DOHH2 (cell line): ENCODE measurements around the gene NAGS.

Source experiments
- H3F3A ChIP-seq: fragments of 200-600 bp; sonication (generic), shearing (Covaris generic); 2 replicates; pipeline ENCODE4 v1.6.0; 2016; ENCODE audit warnings: antibody characterized with exemption, mild to moderate bottlenecking; ENCODE audit not compliant: control insufficient read depth, insufficient read depth
- H3K27ac ChIP-seq: fragments of 200-600 bp; sonication (generic); 2 replicates; pipeline ENCODE4 v1.5.1; 2014; ENCODE audit warnings: low read depth, mild to moderate bottlenecking, low read length, moderate library complexity
- H3K27me3 ChIP-seq: fragments of 200-600 bp; sonication (generic); 2 replicates; pipeline ENCODE4 v1.6.1; 2014; ENCODE audit warnings: mild to moderate bottlenecking, low read length, mixed read lengths; ENCODE audit not compliant: control insufficient read depth
- H3K36me3 ChIP-seq: fragments of 200-600 bp; sonication (generic); 2 replicates; pipeline ENCODE4 v1.6.1; 2014; ENCODE audit warnings: mild to moderate bottlenecking, low read length, moderate library complexity, mixed read lengths; ENCODE audit not compliant: control insufficient read depth
- H3K4me1 ChIP-seq: fragments of 200-600 bp; sonication (generic); 2 replicates; pipeline ENCODE4 v1.6.1; 2014; ENCODE audit warnings: mild to moderate bottlenecking, low read length, mixed read lengths; ENCODE audit not compliant: control insufficient read depth
- H3K4me2 ChIP-seq: fragments of 200-600 bp; sonication (generic); 2 replicates; pipeline ENCODE4 v1.6.0; 2014; ENCODE audit warnings: mild to moderate bottlenecking, low read length, moderate library complexity
- H3K4me3 ChIP-seq: fragments of 200-600 bp; sonication (generic); 2 replicates; pipeline ENCODE4 v1.5.1; 2014; ENCODE audit warnings: mild to moderate bottlenecking, low read length, mixed read lengths
- H3K79me2 ChIP-seq: fragments of 200-600 bp; sonication (generic); 2 replicates; pipeline ENCODE4 v1.6.1; 2014; ENCODE audit warnings: mild to moderate bottlenecking, low read length, mixed read lengths; ENCODE audit not compliant: control insufficient read depth
- H3K9me2 ChIP-seq: fragments of 200-600 bp; sonication (generic); replicated peaks from 2 replicates; pipeline ENCODE4 v1.6.1; 2014; ENCODE audit warnings: mild to moderate bottlenecking, low read length, mixed read lengths; ENCODE audit not compliant: control insufficient read depth
- H3K9me3 ChIP-seq: fragments of 200-600 bp; sonication (generic); 2 replicates; pipeline ENCODE4 v1.6.1; 2014; ENCODE audit warnings: antibody characterized with exemption, low read length, mixed read lengths; ENCODE audit not compliant: control insufficient read depth, insufficient read depth
- H4K20me1 ChIP-seq: fragments of 200-600 bp; sonication (generic); 2 replicates; pipeline ENCODE4 v1.6.0; 2014; ENCODE audit warnings: low read depth, mild to moderate bottlenecking, antibody characterized with exemption, low read length, moderate library complexity; ENCODE audit not compliant: control insufficient read depth, insufficient read depth
- EZH2phosphoT487 ChIP-seq: fragments of 200-600 bp; sonication (generic); IDR thresholded peaks from 2 replicates; pipeline ENCODE4 v1.6.1; 2017; ENCODE audit warnings: borderline replicate concordance, mild to moderate bottlenecking, antibody characterized with exemption, low read length, moderate library complexity, mixed read lengths
- TF ChIP-seq, protein P1 (sequence below): fragments of 200-600 bp; sonication (generic); IDR thresholded peaks from one replicate; pipeline ENCODE4 v1.5.1; 2014; ENCODE audit warnings: antibody characterized with exemption, mild to moderate bottlenecking, low read depth, low read length; ENCODE audit not compliant: poor library complexity, severe bottlenecking

The NAGS gene

DNA sequence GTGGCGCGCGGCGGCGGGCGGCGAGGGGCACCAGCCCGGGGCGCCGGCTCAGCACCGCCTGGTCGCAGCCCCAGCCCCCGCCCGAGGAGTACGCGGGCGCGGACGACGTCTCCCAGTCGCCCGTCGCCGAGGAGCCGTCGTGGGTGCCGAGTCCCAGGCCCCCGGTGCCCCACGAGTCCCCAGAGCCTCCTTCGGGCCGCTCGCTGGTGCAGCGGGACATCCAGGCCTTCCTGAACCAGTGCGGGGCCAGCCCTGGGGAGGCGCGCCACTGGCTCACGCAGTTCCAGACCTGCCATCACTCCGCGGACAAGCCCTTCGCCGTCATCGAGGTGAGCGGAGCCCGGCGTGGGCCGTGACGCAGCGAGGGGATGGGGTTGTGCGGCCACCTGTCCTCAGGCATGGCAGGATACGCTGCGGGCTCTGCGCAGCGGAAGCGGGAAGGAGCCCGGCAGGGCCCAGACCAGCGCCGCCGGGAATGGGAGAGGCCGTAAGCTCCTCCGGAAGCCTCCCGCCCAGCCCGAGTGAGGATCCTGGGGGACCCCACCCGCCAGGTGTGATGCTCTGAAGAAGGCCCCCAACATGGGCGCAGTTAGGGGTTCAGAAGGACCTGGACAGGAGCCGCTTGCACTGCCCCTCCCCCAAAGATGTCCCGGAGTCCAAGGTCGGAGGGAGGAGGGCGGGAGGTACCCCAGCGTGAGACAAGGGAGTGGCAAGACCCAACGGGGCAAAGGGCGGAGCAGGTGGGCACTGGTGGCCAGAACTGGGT, 522 bp downstream of the NAGS start:
- H3K36me3 ChIP-seq = no peaks in the 10 kb centered on the region
- TF ChIP-seq, protein P1, sequence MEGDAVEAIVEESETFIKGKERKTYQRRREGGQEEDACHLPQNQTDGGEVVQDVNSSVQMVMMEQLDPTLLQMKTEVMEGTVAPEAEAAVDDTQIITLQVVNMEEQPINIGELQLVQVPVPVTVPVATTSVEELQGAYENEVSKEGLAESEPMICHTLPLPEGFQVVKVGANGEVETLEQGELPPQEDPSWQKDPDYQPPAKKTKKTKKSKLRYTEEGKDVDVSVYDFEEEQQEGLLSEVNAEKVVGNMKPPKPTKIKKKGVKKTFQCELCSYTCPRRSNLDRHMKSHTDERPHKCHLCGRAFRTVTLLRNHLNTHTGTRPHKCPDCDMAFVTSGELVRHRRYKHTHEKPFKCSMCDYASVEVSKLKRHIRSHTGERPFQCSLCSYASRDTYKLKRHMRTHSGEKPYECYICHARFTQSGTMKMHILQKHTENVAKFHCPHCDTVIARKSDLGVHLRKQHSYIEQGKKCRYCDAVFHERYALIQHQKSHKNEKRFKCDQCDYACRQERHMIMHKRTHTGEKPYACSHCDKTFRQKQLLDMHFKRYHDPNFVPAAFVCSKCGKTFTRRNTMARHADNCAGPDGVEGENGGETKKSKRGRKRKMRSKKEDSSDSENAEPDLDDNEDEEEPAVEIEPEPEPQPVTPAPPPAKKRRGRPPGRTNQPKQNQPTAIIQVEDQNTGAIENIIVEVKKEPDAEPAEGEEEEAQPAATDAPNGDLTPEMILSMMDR = no peak
- no peak for TF ChIP-seq EZH2phosphoT487
- no peaks in the 10 kb centered on the region for H3F3A ChIP-seq
- no peak overlapping the region for H3K4me2 ChIP-seq
- H3K27me3 ChIP-seq = peaks cover 38% of the 10 kb centered on the region
- no peaks in the 10 kb centered on the region for H3K79me2 ChIP-seq
- no peaks in the 10 kb centered on the region for H3K9me2 ChIP-seq
- H3K4me1 ChIP-seq = peaks cover 26% of the 10 kb centered on the region
- no peaks in the 10 kb centered on the region for H4K20me1 ChIP-seq
- no peak overlapping the region for H3K4me3 ChIP-seq
- no peak overlapping the region for H3K27ac ChIP-seq
- no peaks in the 10 kb centered on the region for H3K9me3 ChIP-seq

- H3K4me3 ChIP-seq = no peak overlapping the region; the same call in 1 of the 2 replicates
- no peak overlapping the region for H3K27ac ChIP-seq
- H3K9me2 ChIP-seq = no peaks in the 10 kb centered on the region
- no peaks in the 10 kb centered on the region for H4K20me1 ChIP-seq
- no peaks in the 10 kb centered on the region for H3K79me2 ChIP-seq
- peaks cover 38% of the 10 kb centered on the region for H3K27me3 ChIP-seq
- H3K9me3 ChIP-seq = no peaks in the 10 kb centered on the region
- H3F3A ChIP-seq = no peaks in the 10 kb centered on the region
- TF ChIP-seq, protein P1 = peak; percentile 17
- peak; percentile 69; the same call in 1 of the 2 replicates for TF ChIP-seq EZH2phosphoT487
- peak overlapping the region; percentile 96; the same call in 1 of the 2 replicates for H3K4me2 ChIP-seq
- H3K36me3 ChIP-seq = no peaks in the 10 kb centered on the region
- H3K4me1 ChIP-seq = peaks cover 26% of the 10 kb centered on the region
Observed at GRCh38 chr17:44005527-44006271, 1.3 kb downstream of the NAGS start.

DNA sequence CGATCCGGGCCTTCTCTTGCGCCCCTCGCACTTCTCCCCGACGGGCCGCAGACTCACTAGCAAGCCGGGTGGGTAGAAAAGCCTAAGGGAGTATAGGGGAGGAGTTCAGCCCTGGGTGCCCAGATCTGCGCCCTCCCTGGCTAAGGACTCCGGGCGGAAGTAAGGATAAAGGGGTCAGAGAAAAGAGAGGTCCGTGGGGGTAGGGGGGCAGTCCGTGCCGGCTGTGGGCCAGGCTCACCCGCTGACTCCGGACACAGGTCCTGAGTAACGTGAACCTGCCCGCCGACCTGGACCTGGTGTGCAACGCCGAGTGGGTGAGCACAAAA, 1.8 kb downstream of the NAGS start:
- Histone ChIP-seq H3K4me3 (peak overlapping the region; percentile 78), H3K27me3 (peaks cover 35% of the 10 kb centered on the region), H3K9me2 (no peaks in the 10 kb centered on the region), H3K9me3 (no peaks in the 10 kb centered on the region), H3K36me3 (no peaks in the 10 kb centered on the region; the same call in 1 of the 2 replicates), H3K27ac (no peak overlapping the region), H3F3A (no peaks in the 10 kb centered on the region), H3K4me2 (peak overlapping the region; percentile 96), H3K79me2 (no peaks in the 10 kb centered on the region), H3K4me1 (peaks cover 26% of the 10 kb centered on the region), H4K20me1 (no peaks in the 10 kb centered on the region)
- TF ChIP-seq, protein P1 = no peak
- TF ChIP-seq EZH2phosphoT487 = peak; percentile 54; the same call in 1 of the 2 replicates
